ENCODE measurements around the gene DACT2. TPM values are rescaled to one million over a fixed set of nuclear protein-coding genes. Genes with fewer than 3 reads are reported as not detected.

Gene DACT2
- polyA plus RNA-seq, 1 donor = 1.6 TPM

DNA sequence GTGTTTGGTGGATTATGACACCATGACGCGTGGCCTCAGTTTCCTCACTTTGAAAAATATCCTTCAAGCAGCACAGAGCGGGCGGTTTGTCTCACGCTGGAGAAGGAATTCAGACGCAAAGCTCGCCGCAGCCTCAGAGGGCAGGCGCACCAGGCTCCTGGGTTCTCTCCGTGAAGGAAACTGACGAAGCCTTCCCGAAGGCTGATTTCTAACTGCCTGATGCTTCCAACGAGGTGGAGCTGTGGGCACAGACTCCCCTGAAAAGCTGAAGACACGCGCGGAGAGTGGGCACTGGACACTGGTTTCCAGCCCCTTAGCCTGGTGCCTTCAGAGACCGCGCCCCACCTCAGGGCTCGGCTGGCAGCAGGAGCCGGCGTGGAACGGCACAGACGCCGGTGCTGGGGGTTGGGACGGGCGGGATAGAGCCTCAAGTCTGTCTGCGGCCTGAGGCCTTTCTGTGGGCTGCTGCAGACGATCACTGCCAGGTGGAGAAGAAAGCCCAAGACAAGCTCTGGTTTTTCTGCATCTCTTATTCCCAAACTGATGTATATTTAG is 56.1 kb downstream of the DACT2 start:
- DNase-seq = no peak

DNA sequence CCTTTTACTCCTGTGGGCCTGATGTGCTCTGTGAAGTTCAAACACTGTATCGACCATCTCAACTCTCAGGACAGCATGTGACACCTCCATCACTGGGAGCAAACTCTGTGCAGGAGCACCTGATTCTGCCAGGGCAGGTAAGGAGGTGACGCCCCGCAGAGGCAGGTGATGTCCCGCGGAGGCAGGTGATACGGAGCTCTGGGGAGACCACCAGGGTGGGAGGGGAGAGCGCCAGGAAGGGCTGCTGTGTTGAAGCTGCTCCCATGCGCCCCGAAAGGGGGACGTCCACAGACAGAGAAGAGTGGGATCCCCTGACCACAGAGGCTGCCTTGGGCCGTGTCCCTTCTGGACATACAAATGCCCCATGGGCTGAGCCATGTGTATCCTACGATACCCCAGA is 58.3 kb downstream of the DACT2 start:
- DNase-seq = no peak

GRCh38 chr6:168260420-168260987 is 59.1 kb downstream of the DACT2 start:
- DNase-seq = no peak

- no peak for DNase-seq
Observed at GRCh38 chr6:168258795-168259194, 60.8 kb downstream of the DACT2 start.

DNA sequence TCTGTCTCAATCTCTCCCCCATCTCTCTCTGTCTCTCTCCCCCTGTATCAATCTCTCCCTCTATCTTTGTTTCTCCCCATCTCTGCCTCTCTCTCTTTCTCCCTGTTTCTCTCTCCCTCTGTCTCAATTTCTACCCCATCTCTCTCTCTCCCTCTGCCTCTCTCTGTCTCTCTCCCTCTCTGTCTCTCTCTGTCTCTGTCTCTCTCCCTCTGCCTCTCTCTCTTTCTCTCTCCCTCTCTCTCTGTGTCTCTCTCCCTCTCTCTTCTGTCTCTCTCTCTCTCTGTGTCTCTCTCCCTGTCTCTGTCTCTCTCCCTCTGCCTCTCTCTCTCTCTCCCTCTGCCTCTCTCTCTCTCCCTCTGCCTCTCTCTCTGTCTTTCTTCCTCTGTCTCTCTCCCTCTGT is 62.6 kb downstream of the DACT2 start:
- no peak for DNase-seq

Other genes starting within 250 kb of the DACT2 start
- 1.3 TPM for gene FRMD1, start 240.6 kb downstream of the DACT2 start, polyA plus RNA-seq (ENCODE audit: insufficient read length)
- gene SMOC2, start 121.4 kb upstream of the DACT2 start, polyA plus RNA-seq (ENCODE audit: insufficient read length) = 56.2 TPM